22Rv1 (cell line): ENCODE results near the gene CORO1C.

Source experiments
- H3K27ac ChIP-seq: fragments of 450-650 bp; 2 replicates; pipeline ENCODE4 v1.5.1; 2017
- CTCF ChIP-seq: fragments of 450-650 bp; IDR thresholded peaks from 2 replicates; pipeline ENCODE4 v1.5.1; 2017; ENCODE audit warnings: mild to moderate bottlenecking
- ZFX ChIP-seq: fragments of 450-650 bp; IDR thresholded peaks from 2 replicates; pipeline ENCODE4 v1.6.1; 2017; ENCODE audit warnings: antibody characterized with exemption, borderline replicate concordance

The CORO1C gene

GRCh38 chr12:108638997-108639822 lies 92.1 kb downstream of the CORO1C start:
- no peak overlapping the region for H3K27ac ChIP-seq
- TF ChIP-seq ZFX (no peak), CTCF (no peak)

GRCh38 chr12:108638141-108638827 lies 93.0 kb downstream of the CORO1C start:
- TF ChIP-seq CTCF, result no peak
- no peak for TF ChIP-seq ZFX
- no peak overlapping the region for H3K27ac ChIP-seq

GRCh38 chr12:108637222-108637971 lies 93.9 kb downstream of the CORO1C start:
- TF ChIP-seq CTCF (no peak), ZFX (no peak)
- no peak overlapping the region for H3K27ac ChIP-seq

- TF ChIP-seq CTCF, result no peak
- TF ChIP-seq ZFX, result no peak
These were observed 95.1 kb downstream of the CORO1C start for GRCh38 chr12:108635997-108636808.

GRCh38 chr12:108635201-108635996 lies 95.9 kb downstream of the CORO1C start:
- H3K27ac ChIP-seq, result no peak overlapping the region

More at GRCh38 chr12:108635997-108636808, 95.1 kb downstream of the CORO1C start:
- H3K27ac ChIP-seq, result no peak overlapping the region

More at GRCh38 chr12:108635201-108635996, 95.9 kb downstream of the CORO1C start:
- TF ChIP-seq CTCF (no peak), ZFX (no peak)
